Tibial artery (tissue), 4 donors: ENCODE measurements around the gene LRRC8C.

ENCODE experiments used
- DNase-seq, 2 donors: peaks; one replicate each; pipeline ENCODE4 v3.0.0-alpha.2; 2019
- H3K27ac ChIP-seq, 2 donors: fragments of 200-600 bp; sonication (generic) in 1 of 2; 1 replicate in 1 of 2; 2 replicates in 1 of 2; pipeline ENCODE4 v1.5.1; 2018 to 2019; ENCODE audit warnings: mild to moderate bottlenecking in 1 of 2
- H3K27me3 ChIP-seq, 2 donors: fragments of 200-600 bp; sonication (generic) in 1 of 2; one replicate each; pipeline versions ENCODE4 v1.5.1 to v1.6.0; 2016 to 2019
- H3K36me3 ChIP-seq, 3 donors: fragments of 200-600 bp; sonication (generic) in 2 of 3; one replicate each; pipeline ENCODE4 v1.5.1; 2016 to 2019; ENCODE audit warnings: mild to moderate bottlenecking in 2 of 3
- H3K4me1 ChIP-seq, 4 donors: fragments of 200-600 bp; sonication (generic) in 2 of 4; 1 replicate in 3 of 4; 2 replicates in 1 of 4; pipeline ENCODE4 v1.5.1; 2016 to 2019
- H3K4me3 ChIP-seq, 2 donors: fragments of 200-600 bp; sonication (generic) in 1 of 2; 1 replicate in 1 of 2; 2 replicates in 1 of 2; pipeline ENCODE4 v1.5.1; 2018 to 2019; ENCODE audit warnings: mild to moderate bottlenecking in 2 of 2
- H3K9me3 ChIP-seq, 3 donors: fragments of 200-600 bp; sonication (generic) in 1 of 3; one replicate each; pipeline ENCODE4 v1.5.1; 2016 to 2019
- CTCF ChIP-seq, 2 experiments: fragments of 200-600 bp in 1 of 2; fragments of 450-650 bp in 1 of 2; IDR thresholded peaks; one replicate each; pipeline ENCODE4 v1.5.1; 2017 to 2019; ENCODE audit warnings: antibody characterized with exemption in 2 of 2, mild to moderate bottlenecking in 1 of 2, moderate library complexity in 1 of 2
- intact Hi-C: fragments of 100-400 bp; cut with DNase I; formaldehyde crosslinking; loops from one replicate; pipeline ENCODE4 v1.15.0; 2023; ENCODE audit warnings: low total_unique reads

Gene LRRC8C

GRCh38 chr1:89598450-89599331 lies 34.2 kb upstream of the LRRC8C start:
- DNase-seq: no peak
- Histone ChIP-seq H3K27me3 (no peaks in the 10 kb centered on the region), H3K9me3 (no peaks in the 10 kb centered on the region), H3K36me3 (no peaks in the 10 kb centered on the region), H3K4me1 (no peaks in the 10 kb centered on the region), H3K27ac (no peak overlapping the region), H3K4me3 (no peak overlapping the region)
- intact Hi-C loops: loop anchor here (5.0 kb wide), 1 partner anchor 116 kb away; no protein-coding TSS in a partner anchor
- peak; percentile 61 to 65 for TF ChIP-seq CTCF (IDR thresholded peaks at IDR 0.05)

- Histone ChIP-seq H3K4me1 (no peaks in the 10 kb centered on the region), H3K36me3 (no peaks in the 10 kb centered on the region), H3K4me3 (no peak overlapping the region), H3K27me3 (no peaks in the 10 kb centered on the region), H3K27ac (no peak overlapping the region), H3K9me3 (no peaks in the 10 kb centered on the region)
- no peak for TF ChIP-seq CTCF (IDR thresholded peaks at IDR 0.05)
- intact Hi-C loops: loop anchor here (5.0 kb wide), 1 partner anchor 117 kb away; no protein-coding TSS in a partner anchor
- no peak for DNase-seq
These were observed 33.6 kb upstream of the LRRC8C start for GRCh38 chr1:89599332-89599630.

GRCh38 chr1:89600451-89601224 lies 32.3 kb upstream of the LRRC8C start:
- H3K27me3 ChIP-seq: no peaks in the 10 kb centered on the region
- H3K9me3 ChIP-seq: no peaks in the 10 kb centered on the region
- H3K36me3 ChIP-seq: no peaks in the 10 kb centered on the region
- intact Hi-C loops: loop anchor here (10.0 kb wide), 1 partner anchor 164 kb away; no protein-coding TSS in a partner anchor
- no peak overlapping the region for H3K4me3 ChIP-seq
- H3K4me1 ChIP-seq: peaks cover 0 to 1% (median 0%) of the 10 kb centered on the region in 4 donors
- TF ChIP-seq CTCF (IDR thresholded peaks at IDR 0.05): no peak
- DNase-seq: no peak
- H3K27ac ChIP-seq: no peak overlapping the region

GRCh38 chr1:89602871-89603404 lies 30.0 kb upstream of the LRRC8C start:
- intact Hi-C loops: loop anchor here (10.0 kb wide), 1 partner anchor 162 kb away; no protein-coding TSS in a partner anchor
- H3K4me3 ChIP-seq: no peak overlapping the region
- no peak for DNase-seq
- H3K27me3 ChIP-seq: no peaks in the 10 kb centered on the region
- no peak for TF ChIP-seq CTCF (IDR thresholded peaks at IDR 0.05)
- H3K4me1 ChIP-seq: peaks cover 0 to 8% (median 3%) of the 10 kb centered on the region in 4 donors
- H3K27ac ChIP-seq: no peak overlapping the region
- H3K9me3 ChIP-seq: no peaks in the 10 kb centered on the region
- H3K36me3 ChIP-seq: no peaks in the 10 kb centered on the region

- H3K36me3 ChIP-seq: no peaks in the 10 kb centered on the region
- H3K27me3 ChIP-seq: no peaks in the 10 kb centered on the region
- no peak for TF ChIP-seq CTCF (IDR thresholded peaks at IDR 0.05)
- intact Hi-C loops: loop anchor here (10.0 kb wide), 1 partner anchor 161 kb away; no protein-coding TSS in a partner anchor
- no peak overlapping the region for H3K4me3 ChIP-seq
- H3K9me3 ChIP-seq: no peaks in the 10 kb centered on the region
- DNase-seq: no peak
- H3K27ac ChIP-seq: no peak overlapping the region
- peaks cover 0 to 8% (median 3%) of the 10 kb centered on the region in 4 donors for H3K4me1 ChIP-seq
These were observed 29.1 kb upstream of the LRRC8C start for GRCh38 chr1:89603651-89604413.
